Hair follicle dermal papilla cell (primary cell): Measurements from ENCODE around the gene ST6GAL1. TPM values are rescaled to one million over a fixed set of nuclear protein-coding genes. Genes with fewer than 3 reads are reported as not detected.

Experiments used
- total RNA-seq: library from RNA; depleted of rRNA; stranded (reverse); fragments of >200 nt; gene quantifications from 2 replicates; pipeline ENCODE4 v1.2.3, GENCODE V29; 2012

ST6GAL1 gene
- total RNA-seq, result 3.9 and 4.6 TPM in 2 replicates

DNA sequence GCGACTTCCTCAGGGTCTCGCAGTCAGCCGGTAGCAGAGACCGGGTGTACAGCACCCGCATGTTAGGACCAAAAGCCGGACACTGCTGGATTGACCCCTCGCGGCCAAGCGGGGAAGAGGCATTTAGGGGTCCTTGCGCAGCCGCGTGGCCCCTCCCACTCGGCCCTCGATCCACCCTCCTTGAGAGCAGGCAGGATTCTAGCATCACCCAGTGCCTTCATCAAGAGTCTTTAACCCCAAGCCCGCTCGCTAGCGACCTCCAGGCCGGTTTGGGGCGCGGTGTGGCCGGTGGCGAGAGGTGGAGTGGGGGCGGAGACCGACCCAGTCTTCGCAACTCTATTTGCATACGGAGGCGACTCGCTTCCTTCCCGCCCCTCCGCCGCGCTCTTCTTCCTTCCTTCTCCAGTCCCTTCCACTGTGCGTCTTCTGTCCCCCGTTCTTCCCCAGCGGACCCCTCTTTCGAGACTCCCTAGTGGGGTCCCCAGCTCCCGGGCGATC, at the start of gene ST6GAL1:
TSS of gene ST6GAL1 (plus strand) at position 384 of the 498 bp plus-strand sequence. CDS start 112,178 bp downstream, outside the sequence.

Other genes starting within 250 kb of the ST6GAL1 start
- not detected in 2 replicates for gene KNG1, start 213.2 kb upstream of the ST6GAL1 start, total RNA-seq
- gene EIF4A2, start 146.9 kb upstream of the ST6GAL1 start, total RNA-seq, result 383 and 424 TPM in 2 replicates
- 3.6 and 6.5 TPM in 2 replicates for gene RFC4, start 124.0 kb upstream of the ST6GAL1 start, total RNA-seq
- not detected in 2 replicates for gene ADIPOQ, start 87.8 kb upstream of the ST6GAL1 start, total RNA-seq
- 6.8 and 12.5 TPM in 2 replicates for gene RPL39L, start 209.0 kb downstream of the ST6GAL1 start, total RNA-seq